ENCODE data around the gene ZBTB7C. TPM values are rescaled to one million over a fixed set of nuclear protein-coding genes. Genes with fewer than 3 reads are reported as not detected.

Gene ZBTB7C
- total and polyA plus RNA-seq, 2 of the 8 experiments (the other 6 are each of a cell fraction or from before 2014, with no cell fraction given): 0.15 to 0.45 TPM

- FAIRE-seq: no peak
- Histone ChIP-seq H2AK5ac (ENCODE audit: low read depth, low read length) (no peak overlapping the region), H3K79me2 (ENCODE audit: control insufficient read depth in 1 of 2, insufficient read depth in 2 of 2, low read length in 2 of 2) (no peaks in the 10 kb centered on the region), H3K36me3 (ENCODE audit: control insufficient read depth in 2 of 4, insufficient read depth in 4 of 4, low read length in 3 of 4) (no peaks in the 10 kb centered on the region), H3K4me3 (ENCODE audit: extremely low read depth in 1 of 4, insufficient read depth in 2 of 4, low read depth in 3 of 4, low read length in 4 of 4) (no peak overlapping the region), H3K9ac (replicated peaks in 1 of 4; ENCODE audit: extremely low read depth in 1 of 4, low read depth in 3 of 4, low read length in 3 of 4) (no peak overlapping the region), H2AFZ (ENCODE audit: low read length) (no peak overlapping the region), H3K79me1 (ENCODE audit: low read depth, low read length) (no peaks in the 10 kb centered on the region), H2BK5ac (ENCODE audit: low read depth, low read length) (no peak overlapping the region), H2BK20ac (ENCODE audit: low read length) (no peak overlapping the region), H3K56ac (replicated peaks; ENCODE audit: insufficient read length, low read depth, low read length) (no peak overlapping the region), H4K91ac (replicated peaks; ENCODE audit: insufficient read length, low read length) (no peak overlapping the region), H3K4me1 (replicated peaks in 1 of 4; ENCODE audit: control insufficient read depth in 3 of 4, insufficient read depth in 4 of 4, low read length in 3 of 4) (peaks cover 0 to 4% (median 2%) of the 10 kb centered on the region in 4 experiments; a peak in 2 of 7 replicates), H3K9me3 (ENCODE audit: insufficient read depth in 2 of 2, low read depth in 1 of 2, low read length in 1 of 2) (no peaks in the 10 kb centered on the region), H3K14ac (ENCODE audit: insufficient read length) (no peak overlapping the region), H3K4me2 (ENCODE audit: insufficient read depth in 1 of 2, low read depth in 2 of 2, low read length in 2 of 2) (no peak overlapping the region), H4K5ac (ENCODE audit: insufficient read length, low read depth, low read length) (no peak overlapping the region), H3K23me2 (ENCODE audit: low read depth, low read length) (no peaks in the 10 kb centered on the region; the same call in 1 of the 2 replicates), H3K4ac (replicated peaks; ENCODE audit: insufficient read length, low read depth, low read length) (no peak overlapping the region), H4K20me1 (replicated peaks in 1 of 2; ENCODE audit: control insufficient read depth in 1 of 2, insufficient read depth in 2 of 2, low read length in 2 of 2) (no peaks in the 10 kb centered on the region), H3K18ac (ENCODE audit: extremely low read depth, low read length) (no peak overlapping the region), H2BK12ac (ENCODE audit: low read depth, low read length) (no peak overlapping the region), H2BK15ac (ENCODE audit: low read length) (no peak overlapping the region), H4K8ac (ENCODE audit: extremely low read depth, insufficient read depth, low read length) (no peak overlapping the region), H2BK120ac (replicated peaks; ENCODE audit: low read depth, low read length) (no peak overlapping the region), H3K23ac (ENCODE audit: insufficient read length) (no peak overlapping the region), H3K27ac (ENCODE audit: low read depth, low read length) (no peak overlapping the region), H3K27me3 (replicated peaks in 1 of 4; ENCODE audit: control insufficient read depth in 3 of 4, extremely low read depth in 1 of 4, insufficient read depth in 3 of 4, low read length in 3 of 4) (no peaks in the 10 kb centered on the region; a peak in 1 of 7 replicates)
- CTCF ChIA-PET (ENCODE audit: partially characterized antibody): interaction anchor here (1.0 to 2.1 kb wide), 6 partner anchors 9 to 317 kb away, joined by 3 to 7 read pairs (median 4); no protein-coding TSS in a partner anchor
- POLR2A ChIA-PET (ENCODE audit: partially characterized antibody): no interaction called here
- no peak for DNase-seq (ENCODE audit: low read depth in 1 of 2, low spot score in 2 of 2)
- WGBS, 2 experiments (ENCODE audit: extremely low coverage in 1 of 2, insufficient coverage in 1 of 2, insufficient read length in 1 of 2, insufficient replicate concordance in 2 of 2, low coverage in 1 of 2, low lambda C conversion rate in 2 of 2, missing lambda C conversion rate in 1 of 2): 59% methylated on average over 2 of the region's 2 CpGs; no CpG with 5 or more reads in 1 of the 2 experiments
- TF ChIP-seq BCL11A (IDR thresholded peaks at IDR 0.05; ENCODE audit: low read depth in 2 of 2, low read length in 2 of 2): no peak
- TF ChIP-seq HDAC6 (IDR thresholded peaks at IDR 0.05; ENCODE audit: low read depth, low read length): no peak
- TF ChIP-seq SP4 (IDR thresholded peaks at IDR 0.05; ENCODE audit: low read length): no peak
- TF ChIP-seq CHD2 (IDR thresholded peaks at IDR 0.05; ENCODE audit: low read length): no peak
- TF ChIP-seq TAF1 (IDR thresholded peaks at IDR 0.05; ENCODE audit: low read depth, low read length): no peak
- TF ChIP-seq SAP30 (IDR thresholded peaks at IDR 0.05; ENCODE audit: insufficient read depth, insufficient replicate concordance, low read length): no peak
- TF ChIP-seq RAD21 (IDR thresholded peaks at IDR 0.05 in 1 of 2, conservative IDR thresholded peaks at IDR 0.05 in 1 of 2; ENCODE audit: low read depth in 2 of 2, low read length in 2 of 2): peak; percentile 36 to 61; a peak in 3 of 4 replicates
- TF ChIP-seq FOSL1 (IDR thresholded peaks at IDR 0.05; ENCODE audit: insufficient read depth, low read depth, low read length): no peak
- TF ChIP-seq GABPA (IDR thresholded peaks at IDR 0.05; ENCODE audit: borderline replicate concordance, insufficient read depth, low read length): no peak
- no peak for TF ChIP-seq ZNF274 (IDR thresholded peaks at IDR 0.05; ENCODE audit: borderline replicate concordance, extremely low read depth, low read length)
- TF ChIP-seq, protein P1, sequence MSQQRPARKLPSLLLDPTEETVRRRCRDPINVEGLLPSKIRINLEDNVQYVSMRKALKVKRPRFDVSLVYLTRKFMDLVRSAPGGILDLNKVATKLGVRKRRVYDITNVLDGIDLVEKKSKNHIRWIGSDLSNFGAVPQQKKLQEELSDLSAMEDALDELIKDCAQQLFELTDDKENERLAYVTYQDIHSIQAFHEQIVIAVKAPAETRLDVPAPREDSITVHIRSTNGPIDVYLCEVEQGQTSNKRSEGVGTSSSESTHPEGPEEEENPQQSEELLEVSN (IDR thresholded peaks at IDR 0.05): no peak
Observed at GRCh38 chr18:48345596-48345995, 63.6 kb downstream of the ZBTB7C start.
